ENCODE results near the gene NACAD. TPM values are rescaled to one million over a fixed set of nuclear protein-coding genes. Genes with fewer than 3 reads are reported as not detected.

NACAD gene, protein sequence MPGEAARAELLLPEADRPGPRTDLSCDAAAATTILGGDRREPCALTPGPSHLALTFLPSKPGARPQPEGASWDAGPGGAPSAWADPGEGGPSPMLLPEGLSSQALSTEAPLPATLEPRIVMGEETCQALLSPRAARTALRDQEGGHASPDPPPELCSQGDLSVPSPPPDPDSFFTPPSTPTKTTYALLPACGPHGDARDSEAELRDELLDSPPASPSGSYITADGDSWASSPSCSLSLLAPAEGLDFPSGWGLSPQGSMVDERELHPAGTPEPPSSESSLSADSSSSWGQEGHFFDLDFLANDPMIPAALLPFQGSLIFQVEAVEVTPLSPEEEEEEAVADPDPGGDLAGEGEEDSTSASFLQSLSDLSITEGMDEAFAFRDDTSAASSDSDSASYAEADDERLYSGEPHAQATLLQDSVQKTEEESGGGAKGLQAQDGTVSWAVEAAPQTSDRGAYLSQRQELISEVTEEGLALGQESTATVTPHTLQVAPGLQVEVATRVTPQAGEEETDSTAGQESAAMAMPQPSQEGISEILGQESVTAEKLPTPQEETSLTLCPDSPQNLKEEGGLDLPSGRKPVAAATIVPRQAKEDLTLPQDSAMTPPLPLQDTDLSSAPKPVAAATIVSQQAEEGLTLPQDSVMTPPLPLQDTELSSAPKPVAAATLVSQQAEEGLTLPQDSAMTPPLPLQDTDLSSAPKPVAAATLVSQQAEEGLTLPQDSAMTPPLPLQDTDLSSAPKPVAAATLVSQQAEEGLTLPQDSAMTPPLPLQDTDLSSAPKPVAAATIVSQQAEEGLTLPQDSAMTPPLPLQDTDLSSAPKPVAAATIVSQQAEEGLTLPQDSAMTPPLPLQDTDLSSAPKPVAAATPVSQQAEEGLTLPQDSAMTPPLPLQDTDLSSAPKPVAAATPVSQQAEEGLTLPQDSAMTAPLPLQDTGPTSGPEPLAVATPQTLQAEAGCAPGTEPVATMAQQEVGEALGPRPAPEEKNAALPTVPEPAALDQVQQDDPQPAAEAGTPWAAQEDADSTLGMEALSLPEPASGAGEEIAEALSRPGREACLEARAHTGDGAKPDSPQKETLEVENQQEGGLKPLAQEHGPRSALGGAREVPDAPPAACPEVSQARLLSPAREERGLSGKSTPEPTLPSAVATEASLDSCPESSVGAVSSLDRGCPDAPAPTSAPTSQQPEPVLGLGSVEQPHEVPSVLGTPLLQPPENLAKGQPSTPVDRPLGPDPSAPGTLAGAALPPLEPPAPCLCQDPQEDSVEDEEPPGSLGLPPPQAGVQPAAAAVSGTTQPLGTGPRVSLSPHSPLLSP (N-terminal part only)
- under 1 TPM; 0.09 to 0.35 TPM for total RNA-seq

DNA sequence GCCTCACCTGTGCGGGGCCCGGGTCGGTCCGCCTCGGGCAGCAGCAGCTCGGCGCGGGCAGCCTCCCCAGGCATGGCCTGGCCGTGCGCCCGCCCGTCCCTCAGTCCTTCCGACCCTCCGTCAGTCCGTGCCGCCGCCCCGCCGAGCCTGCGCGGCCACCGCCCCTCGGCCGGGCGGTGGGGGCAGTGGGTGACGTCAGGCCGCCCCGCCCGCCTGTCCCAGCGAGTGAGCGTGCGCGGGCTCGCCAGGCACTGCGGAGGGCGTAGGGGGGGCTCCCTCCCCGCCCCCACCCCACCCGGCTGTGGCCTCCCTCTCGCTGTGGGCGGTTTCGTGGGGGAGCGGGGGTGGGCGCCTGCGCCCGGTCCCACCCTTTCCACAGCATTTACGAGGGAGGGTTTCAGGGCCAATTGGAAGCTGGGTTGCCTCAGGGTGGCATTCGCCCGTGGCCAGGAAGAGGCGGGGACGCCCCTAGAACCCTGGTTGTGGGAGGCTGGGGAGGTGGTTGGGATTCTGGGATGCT lies at the start of gene NACAD:
Gene NACAD, minus strand, starts transcription at position 149 of the 520 bp plus-strand sequence. Its CDS starts 75 bp downstream, at position 74.
- no peak within 1 kb of the TSS for H3K27ac Mint-ChIP-seq
- H3K27me3 Mint-ChIP-seq: peaks cover 34% of the 10 kb centered on the region
- no peaks in the 10 kb centered on the region for H3K9me3 Mint-ChIP-seq (ENCODE audit: low read depth)
- DNase-seq: no peak
- CTCF ChIA-PET: interaction anchor here (1.0 to 1.2 kb wide), 2 partner anchors 21 to 167 kb away, joined by 3 read pairs; no protein-coding TSS in a partner anchor
- peaks cover 8% of the 10 kb centered on the region for H3K4me1 Mint-ChIP-seq
- peak within 1 kb of the TSS; percentile 64 for H3K4me3 Mint-ChIP-seq
- peaks cover 2% of the 10 kb centered on the region for H3K36me3 Mint-ChIP-seq
- ATAC-seq: peak; percentile 77

- peaks cover 28% of the 10 kb centered on the region for H3K4me1 Mint-ChIP-seq
- H3K27ac Mint-ChIP-seq: no peak overlapping the region
- DNase-seq (peak; percentile 78), ATAC-seq (peak; percentile 87)
- CTCF ChIA-PET: interaction anchor here (0.6 to 4.1 kb wide), 54 partner anchors 9 to 563 kb away, joined by 3 to 56 read pairs (median 4); partner anchors contain the start of genes DDX56, MYO1G and TBRG4
- H3K9me3 Mint-ChIP-seq (ENCODE audit: low read depth): no peaks in the 10 kb centered on the region
- no peaks in the 10 kb centered on the region for H3K36me3 Mint-ChIP-seq
- H3K27me3 Mint-ChIP-seq: peaks cover 8% of the 10 kb centered on the region
- H3K4me3 Mint-ChIP-seq: no peak overlapping the region
Measured at GRCh38 chr7:45136106-45137060, 47.6 kb upstream of the NACAD start.

DNA sequence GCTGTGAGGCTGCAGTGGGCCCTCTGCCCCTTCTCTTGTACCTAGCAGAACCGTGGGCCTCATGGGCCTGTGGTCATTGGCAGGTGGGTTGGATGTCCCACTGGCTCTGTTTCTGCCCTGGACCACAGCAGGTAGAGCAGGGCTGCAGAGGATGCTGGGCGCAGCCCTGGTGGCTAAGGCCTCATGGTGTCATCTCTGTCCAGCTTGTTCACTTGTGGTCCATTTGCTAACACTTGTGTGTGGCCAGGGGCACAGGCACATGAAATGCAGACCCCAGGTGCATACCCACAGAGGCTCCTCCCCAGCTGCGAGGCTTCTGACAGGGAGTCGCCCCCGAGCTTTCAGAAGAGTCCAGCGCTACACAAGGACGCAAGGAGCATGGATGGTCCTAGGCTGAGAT lies 45.1 kb upstream of the NACAD start:
- CTCF ChIA-PET: interaction anchor here (1.0 to 3.4 kb wide), 4 partner anchors 10 to 214 kb away, joined by 3 to 28 read pairs (median 8); no protein-coding TSS in a partner anchor
- Mint-ChIP-seq H3K9me3 (ENCODE audit: low read depth) (no peaks in the 10 kb centered on the region), H3K27ac (no peak overlapping the region), H3K36me3 (no peaks in the 10 kb centered on the region), H3K4me3 (no peak overlapping the region), H3K27me3 (peaks cover 5% of the 10 kb centered on the region), H3K4me1 (peaks cover 22% of the 10 kb centered on the region)
- ATAC-seq: no peak
- DNase-seq: no peak

DNA sequence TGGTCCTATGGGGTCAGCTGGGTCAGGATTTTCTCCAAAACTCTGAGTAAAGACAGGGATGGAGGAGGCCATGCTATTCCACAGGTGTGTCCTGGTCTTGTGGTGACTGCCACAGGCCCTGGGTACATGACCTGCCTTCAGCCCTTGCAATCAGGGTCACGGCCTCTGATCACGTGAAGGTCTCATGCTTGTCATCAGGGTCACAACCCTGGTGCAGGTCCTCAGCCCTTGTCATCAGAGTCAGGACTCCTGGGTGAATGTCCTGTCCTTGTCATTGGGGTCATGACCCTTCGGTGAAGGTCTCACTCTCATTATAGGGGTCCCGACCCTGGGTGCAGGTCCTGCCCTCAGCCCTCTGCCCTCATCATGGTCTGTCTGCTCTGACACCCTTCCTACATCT lies 44.6 kb upstream of the NACAD start:
- Mint-ChIP-seq H3K4me3 (no peak overlapping the region), H3K4me1 (peaks cover 22% of the 10 kb centered on the region), H3K27me3 (peaks cover 5% of the 10 kb centered on the region), H3K9me3 (ENCODE audit: low read depth) (no peaks in the 10 kb centered on the region), H3K36me3 (no peaks in the 10 kb centered on the region), H3K27ac (no peak overlapping the region)
- ATAC-seq: no peak
- no peak for DNase-seq
- CTCF ChIA-PET: interaction anchor here (1.0 to 2.0 kb wide), 2 partner anchors 160 to 213 kb away, joined by 3 to 11 read pairs; no protein-coding TSS in a partner anchor

DNA sequence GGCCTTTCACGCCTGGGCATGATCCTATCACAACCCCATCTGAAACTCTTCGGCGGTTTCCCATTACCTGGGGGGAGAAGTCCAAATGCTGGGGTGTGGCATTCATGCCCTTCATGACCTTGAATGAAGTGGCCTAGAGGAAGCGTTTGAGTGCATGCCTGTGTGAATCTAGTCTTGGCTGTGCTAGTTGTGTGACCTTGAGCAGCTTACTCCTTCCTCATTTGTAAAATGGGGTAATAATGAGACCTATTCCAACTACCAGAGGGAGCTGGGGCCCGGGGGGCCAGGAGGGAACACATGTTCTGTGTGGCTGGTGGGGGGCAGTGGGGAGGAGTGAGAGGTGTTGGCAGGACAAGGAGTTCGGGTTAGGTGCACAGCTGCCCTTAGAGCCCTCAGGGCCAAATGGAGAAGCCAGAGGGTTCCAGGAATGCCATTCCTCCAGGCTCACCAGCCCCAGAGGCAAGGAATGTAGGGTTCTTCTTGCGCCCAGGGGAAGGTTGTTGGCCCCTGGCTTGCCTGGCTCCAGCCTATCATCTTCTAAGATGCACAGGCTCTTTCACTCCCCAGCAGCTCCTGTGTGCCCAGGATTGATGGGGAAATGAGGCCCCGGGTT lies 44.0 kb upstream of the NACAD start:
- H3K36me3 Mint-ChIP-seq: no peaks in the 10 kb centered on the region
- no peaks in the 10 kb centered on the region for H3K9me3 Mint-ChIP-seq (ENCODE audit: low read depth)
- no peak overlapping the region for H3K4me3 Mint-ChIP-seq
- peaks cover 2% of the 10 kb centered on the region for H3K27me3 Mint-ChIP-seq
- H3K4me1 Mint-ChIP-seq: peaks cover 20% of the 10 kb centered on the region
- DNase-seq: no peak
- H3K27ac Mint-ChIP-seq: no peak overlapping the region
- CTCF ChIA-PET: interaction anchor here (1.0 to 2.0 kb wide), 2 partner anchors 160 to 213 kb away, joined by 3 to 11 read pairs; no protein-coding TSS in a partner anchor
- no peak for ATAC-seq

- no peak for DNase-seq
- no peaks in the 10 kb centered on the region for H3K27me3 Mint-ChIP-seq
- H3K36me3 Mint-ChIP-seq: no peaks in the 10 kb centered on the region
- H3K27ac Mint-ChIP-seq: no peak overlapping the region
- no peak for ATAC-seq
- no peak overlapping the region for H3K4me3 Mint-ChIP-seq
- H3K9me3 Mint-ChIP-seq (ENCODE audit: low read depth): no peaks in the 10 kb centered on the region
- H3K4me1 Mint-ChIP-seq: peaks cover 14% of the 10 kb centered on the region
- CTCF ChIA-PET: interaction anchor here (2.0 kb wide), 1 partner anchor 159 kb away, joined by 11 read pairs; no protein-coding TSS in a partner anchor
Measured at GRCh38 chr7:45131891-45132290, 43.1 kb upstream of the NACAD start.

- H3K36me3 Mint-ChIP-seq: no peaks in the 10 kb centered on the region
- no peaks in the 10 kb centered on the region for H3K9me3 Mint-ChIP-seq (ENCODE audit: low read depth)
- ATAC-seq: no peak
- no peak for DNase-seq
- no peaks in the 10 kb centered on the region for H3K27me3 Mint-ChIP-seq
- CTCF ChIA-PET: interaction anchor here (1.4 kb wide), 1 partner anchor 150 kb away, joined by 3 read pairs; no protein-coding TSS in a partner anchor
- H3K27ac Mint-ChIP-seq: no peak overlapping the region
- peaks cover 4% of the 10 kb centered on the region for H3K4me1 Mint-ChIP-seq
- no peak overlapping the region for H3K4me3 Mint-ChIP-seq
Measured at GRCh38 chr7:45130910-45131309, 42.1 kb upstream of the NACAD start.

DNA sequence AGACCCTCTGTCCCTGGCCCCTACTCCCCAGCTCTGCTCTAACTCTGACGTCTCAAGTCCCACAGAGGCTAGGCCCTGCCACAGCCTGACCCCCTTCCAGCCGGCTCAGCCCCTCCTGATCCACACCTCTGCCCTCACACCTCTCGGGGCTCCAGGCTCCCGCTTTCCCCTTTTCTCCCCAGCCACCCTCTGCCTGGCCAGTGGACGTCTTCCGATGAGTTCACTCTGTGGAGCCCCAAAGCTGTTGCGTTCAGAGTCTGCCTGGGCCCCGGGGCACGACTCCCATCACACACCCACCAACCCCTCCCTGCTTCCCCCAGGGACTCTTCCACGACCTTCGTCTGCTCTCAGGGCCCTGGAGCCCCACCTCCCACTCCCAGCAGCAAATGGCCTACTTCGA lies 41.1 kb upstream of the NACAD start:
- Mint-ChIP-seq H3K9me3 (ENCODE audit: low read depth) (no peaks in the 10 kb centered on the region), H3K4me3 (no peak overlapping the region), H3K36me3 (no peaks in the 10 kb centered on the region), H3K27ac (no peak overlapping the region), H3K27me3 (no peaks in the 10 kb centered on the region), H3K4me1 (no peaks in the 10 kb centered on the region)
- no peak for DNase-seq
- no peak for ATAC-seq
- CTCF ChIA-PET: interaction anchor here (1.4 kb wide), 1 partner anchor 149 kb away, joined by 3 read pairs; no protein-coding TSS in a partner anchor

DNA sequence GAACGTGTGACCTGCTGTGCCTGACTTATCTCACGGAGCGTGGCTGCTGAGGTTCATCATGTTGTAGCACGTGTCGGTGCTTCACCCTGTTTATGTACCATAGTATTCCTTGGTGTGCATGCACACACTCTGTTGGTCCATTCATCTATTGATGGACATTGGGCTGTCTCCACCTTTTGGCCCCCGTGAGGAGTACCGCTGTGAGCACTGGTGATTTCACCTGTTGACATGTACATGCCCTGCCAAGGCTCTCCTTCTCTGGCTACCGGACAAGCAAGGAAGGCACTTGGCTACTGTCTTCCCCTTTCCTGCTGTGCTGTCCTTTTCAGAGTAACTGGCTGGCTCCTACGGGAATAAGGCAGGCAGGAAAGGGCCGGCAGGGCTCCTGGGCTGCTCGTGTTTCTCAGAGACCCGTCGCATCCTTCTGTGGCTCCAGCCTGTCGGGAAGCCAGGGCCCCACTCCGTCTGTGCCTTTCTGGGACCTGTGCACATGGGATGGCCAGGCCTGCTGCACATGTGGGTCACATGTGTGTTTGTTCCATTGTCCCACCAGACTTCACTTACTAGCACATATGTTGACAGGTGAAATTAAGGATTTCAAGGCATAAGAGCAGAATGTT lies 40.5 kb upstream of the NACAD start:
- Mint-ChIP-seq H3K36me3 (no peaks in the 10 kb centered on the region), H3K27me3 (no peaks in the 10 kb centered on the region), H3K4me1 (no peaks in the 10 kb centered on the region), H3K4me3 (no peak overlapping the region), H3K9me3 (ENCODE audit: low read depth) (no peaks in the 10 kb centered on the region), H3K27ac (no peak overlapping the region)
- CTCF ChIA-PET: no interaction called here
- DNase-seq (no peak), ATAC-seq (no peak)

DNA sequence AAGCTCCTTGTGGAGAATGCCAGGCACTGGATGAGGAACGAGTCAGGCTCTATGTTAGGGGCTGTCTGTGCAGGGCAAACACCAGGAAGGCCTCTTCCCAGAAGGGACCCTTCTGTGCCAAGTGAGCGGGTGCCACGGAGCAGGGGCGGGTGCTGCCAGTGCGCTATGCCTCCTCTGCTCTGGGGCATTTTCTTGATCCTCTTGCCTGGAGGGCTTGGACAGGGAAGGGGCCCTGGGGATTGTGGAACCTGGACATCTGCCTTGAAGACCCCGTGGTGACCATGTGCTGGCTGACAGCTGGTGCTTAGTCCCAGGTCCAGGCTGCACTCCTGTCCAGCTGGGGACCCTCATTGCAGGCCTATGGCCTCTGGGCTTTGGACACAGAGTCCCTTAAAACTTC lies 38.2 kb upstream of the NACAD start:
- DNase-seq (no peak), ATAC-seq (no peak)
- H3K27me3 Mint-ChIP-seq: no peaks in the 10 kb centered on the region
- no peak overlapping the region for H3K4me3 Mint-ChIP-seq
- H3K36me3 Mint-ChIP-seq: no peaks in the 10 kb centered on the region
- peaks cover 13% of the 10 kb centered on the region for H3K4me1 Mint-ChIP-seq
- no peaks in the 10 kb centered on the region for H3K9me3 Mint-ChIP-seq (ENCODE audit: low read depth)
- H3K27ac Mint-ChIP-seq: no peak overlapping the region
- CTCF ChIA-PET: interaction anchor here (1.5 to 2.3 kb wide), 2 partner anchors 9 to 16 kb away, joined by 3 to 13 read pairs; no protein-coding TSS in a partner anchor

DNA sequence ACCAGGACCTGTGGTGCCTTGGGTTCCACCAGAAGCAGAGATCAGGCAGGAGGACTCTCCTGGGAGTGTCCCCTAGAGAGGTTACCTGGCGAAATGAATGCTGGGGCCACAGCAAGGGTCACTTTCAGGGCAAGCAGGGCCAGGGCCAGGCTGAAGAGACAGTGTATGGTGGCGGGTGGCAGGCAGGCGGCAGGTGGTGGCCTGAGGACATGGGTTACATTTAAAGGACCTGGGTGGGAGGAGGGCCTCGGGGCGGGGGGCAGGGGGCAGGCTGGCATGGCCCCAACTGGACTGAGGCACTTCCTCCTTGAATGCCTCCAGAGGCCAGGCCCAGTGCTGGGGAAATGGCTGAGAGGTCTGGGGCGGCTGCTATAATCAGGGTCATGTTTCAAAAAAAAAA lies 37.4 kb upstream of the NACAD start:
- no peak for ATAC-seq
- Mint-ChIP-seq H3K27ac (no peak overlapping the region), H3K36me3 (no peaks in the 10 kb centered on the region), H3K9me3 (ENCODE audit: low read depth) (no peaks in the 10 kb centered on the region), H3K4me1 (peaks cover 13% of the 10 kb centered on the region), H3K4me3 (no peak overlapping the region), H3K27me3 (no peaks in the 10 kb centered on the region)
- DNase-seq: no peak
- CTCF ChIA-PET: interaction anchor here (2.3 to 5.0 kb wide), 2 partner anchors 9 to 10 kb away, joined by 13 to 28 read pairs; no protein-coding TSS in a partner anchor
